ENCODE results near the gene ZBTB38. TPM values are rescaled to one million over a fixed set of nuclear protein-coding genes. Genes with fewer than 3 reads are reported as not detected.

The ZBTB38 gene
- total and polyA plus RNA-seq, 2 of the 13 experiments (the other 11 are each of a cell fraction or from before 2014, with no cell fraction given): 26.8 to 51.7 TPM

- TF ChIP-seq FOXC1 (CRISPR knock-in tag; IDR thresholded peaks at IDR 0.05; ENCODE audit: borderline replicate concordance) (no peak), HNF1A (IDR thresholded peaks at IDR 0.05; ENCODE audit: low read depth) (no peak), HNF1A (CRISPR knock-in tag; IDR thresholded peaks at IDR 0.05; ENCODE audit: borderline replicate concordance) (peak; percentile 36; the same call in 1 of the 2 replicates), FOSL1 (CRISPR knock-in tag; IDR thresholded peaks at IDR 0.05; ENCODE audit: borderline replicate concordance) (no peak), SKI (IDR thresholded peaks at IDR 0.05; ENCODE audit: partially characterized antibody) (no peak), MEF2D (CRISPR knock-in tag; IDR thresholded peaks at IDR 0.05) (peak; percentile 36; the same call in 1 of the 2 replicates), ONECUT2 (CRISPR knock-in tag; IDR thresholded peaks at IDR 0.05) (no peak), ZBTB1 (CRISPR knock-in tag; IDR thresholded peaks at IDR 0.05; ENCODE audit: borderline replicate concordance) (no peak; the same call in 1 of the 2 replicates), MIER2 (CRISPR knock-in tag; IDR thresholded peaks at IDR 0.05) (peak; percentile 63; the same call in 1 of the 2 replicates), ADNP (CRISPR knock-in tag; IDR thresholded peaks at IDR 0.05) (no peak), ZBTB37 (CRISPR knock-in tag; IDR thresholded peaks at IDR 0.05) (no peak; the same call in 1 of the 2 replicates), ZHX1 (CRISPR knock-in tag; IDR thresholded peaks at IDR 0.05; ENCODE audit: low read depth) (peak; percentile 65; the same call in 1 of the 2 replicates), ZFP37 (CRISPR knock-in tag; IDR thresholded peaks at IDR 0.05; ENCODE audit: borderline replicate concordance) (0 out of 2 replicates have a peak, but pooled peaks have one; percentile 48), MATR3 (CRISPR knock-in tag; IDR thresholded peaks at IDR 0.05) (no peak), CSRNP1 (CRISPR knock-in tag; IDR thresholded peaks at IDR 0.05) (no peak), TCF12 (IDR thresholded peaks at IDR 0.05) (no peak), TCF12 (CRISPR knock-in tag; IDR thresholded peaks at IDR 0.05) (no peak), SMAD3 (CRISPR knock-in tag; IDR thresholded peaks at IDR 0.05) (no peak), SNAI1 (CRISPR knock-in tag; IDR thresholded peaks at IDR 0.05; ENCODE audit: borderline replicate concordance) (no peak), POLR2AphosphoS2 (IDR thresholded peaks at IDR 0.05; ENCODE audit: low read depth, low read length) (no peak), FOXO1 (CRISPR knock-in tag; IDR thresholded peaks at IDR 0.05) (peak; percentile 59; the same call in 1 of the 2 replicates), ZFP82 (CRISPR knock-in tag; IDR thresholded peaks at IDR 0.05; ENCODE audit: borderline replicate concordance) (no peak)
Measured at GRCh38 chr3:141412936-141413354, 44.6 kb downstream of the ZBTB38 start (continued).

Measured in HepG2 (cell line).